Esophagus squamous epithelium (tissue), 5 donors: Measurements from ENCODE around the gene VIPR1. TPM values are rescaled to one million over a fixed set of nuclear protein-coding genes. Genes with fewer than 3 reads are reported as not detected.
A peak's percentile ranks its signal among the peaks of the same experiment; 100 is the strongest.

ENCODE experiments used
- DNase-seq: peaks from one replicate; lab custom pipeline; 2025; lab: John Stamatoyannopoulos, UW
- H3K27ac ChIP-seq, 4 donors: fragments of 200-600 bp; sonication (generic); one replicate each; pipeline ENCODE4 v1.5.1; 2016 to 2019; ENCODE audit warnings: mild to moderate bottlenecking in 1 of 4
- H3K27me3 ChIP-seq, 4 donors: fragments of 200-600 bp; sonication (generic); 1 replicate in 3 of 4; 2 replicates in 1 of 4; pipeline versions ENCODE4 v1.5.1 to v1.6.0; 2017 to 2021; ENCODE audit warnings: antibody characterized with exemption in 1 of 4
- H3K36me3 ChIP-seq, 3 donors: fragments of 200-600 bp; sonication (generic); one replicate each; pipeline ENCODE4 v1.5.1; 2016 to 2019
- H3K4me1 ChIP-seq, 3 donors: fragments of 200-600 bp; sonication (generic); one replicate each; pipeline ENCODE4 v1.5.1; 2017 to 2019
- H3K4me3 ChIP-seq, 4 donors: fragments of 200-600 bp; sonication (generic); 1 replicate in 3 of 4; 2 replicates in 1 of 4; pipeline ENCODE4 v1.5.1; 2016 to 2019; ENCODE audit warnings: mild to moderate bottlenecking in 2 of 4, moderate library complexity in 1 of 4
- H3K9me3 ChIP-seq, 3 donors: fragments of 200-600 bp; sonication (generic); one replicate each; pipeline ENCODE4 v1.5.1; 2016 to 2019
- POLR2A ChIP-seq, 4 donors: fragments of 450-650 bp; IDR thresholded peaks; one replicate each; pipeline ENCODE4 v1.6.1; 2017; ENCODE audit warnings: antibody characterized with exemption in 4 of 4, mild to moderate bottlenecking in 4 of 4, moderate library complexity in 3 of 4
- WGBS, 2 donors: methylation state at CpG; one replicate each; pipeline ENCODE4 v1.1.5; 2018; 5-methylcytosine and 5-hydroxymethylcytosine counted together
- intact Hi-C: fragments of 100-400 bp; cut with DNase I; formaldehyde crosslinking; loops from one replicate; pipeline ENCODE4 v1.15.0; 2022
- total RNA-seq, 4 donors: library from RNA; depleted of rRNA; stranded (reverse); fragments of >200 nt; gene quantifications; one replicate each; pipeline ENCODE4 v1.1.0, GENCODE V29; 2016
- TF ChIP-seq, protein P1 (sequence below), 6 experiments: fragments of 450-650 bp in 4 of 6; fragments of 200-600 bp in 2 of 6; sonication (generic) in 2 of 6; IDR thresholded peaks; one replicate each; pipeline ENCODE4 v1.5.1; 2016 to 2019; ENCODE audit warnings: antibody characterized with exemption in 6 of 6, mild to moderate bottlenecking in 4 of 6, moderate library complexity in 4 of 6
- donor health status: DM: yes; HTN: yes; CAD: no.

The VIPR1 gene
- total RNA-seq, 4 donors from 2014 or later = 3.6 to 15.4 (median 8.6) TPM

DNA sequence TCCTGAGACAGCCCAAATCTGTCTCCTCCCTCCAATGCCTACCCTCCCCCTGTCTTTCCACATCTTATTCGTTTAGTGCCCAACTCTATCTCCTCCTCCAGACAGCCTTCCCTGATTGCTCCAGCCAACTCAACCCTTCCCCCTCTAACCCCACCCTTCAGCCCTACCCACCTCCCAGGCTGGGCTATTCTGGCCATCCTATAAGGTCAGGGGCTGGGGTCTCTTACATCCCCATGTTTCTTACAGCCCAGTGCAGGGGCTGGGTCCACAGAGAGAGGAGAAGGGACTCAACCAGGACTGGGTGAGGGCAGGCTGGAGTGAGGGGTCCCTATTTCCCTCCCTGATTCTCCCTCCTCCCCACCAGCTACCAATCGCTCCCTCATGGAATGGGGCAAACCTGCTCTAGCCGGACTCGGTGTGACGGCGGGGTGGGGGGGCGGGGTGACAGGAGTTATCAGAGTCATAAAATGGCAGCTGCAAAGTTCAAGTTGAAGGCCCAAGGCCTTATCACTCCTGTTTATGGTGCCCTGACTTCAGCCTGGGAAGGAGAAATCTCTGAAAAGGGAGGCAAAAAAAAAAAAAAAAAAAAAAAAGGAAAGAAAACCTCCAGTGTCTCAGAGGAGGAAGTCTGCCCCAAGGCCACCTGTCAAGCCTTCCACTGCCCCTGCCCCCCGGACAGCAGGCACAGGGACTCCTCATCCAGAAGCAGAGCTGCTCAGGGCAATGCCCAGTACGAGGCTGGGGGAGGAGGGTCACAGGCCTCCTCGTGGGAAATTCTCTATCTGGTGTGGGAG is 2.1 kb downstream of the VIPR1 start:
- TF ChIP-seq, protein P1, sequence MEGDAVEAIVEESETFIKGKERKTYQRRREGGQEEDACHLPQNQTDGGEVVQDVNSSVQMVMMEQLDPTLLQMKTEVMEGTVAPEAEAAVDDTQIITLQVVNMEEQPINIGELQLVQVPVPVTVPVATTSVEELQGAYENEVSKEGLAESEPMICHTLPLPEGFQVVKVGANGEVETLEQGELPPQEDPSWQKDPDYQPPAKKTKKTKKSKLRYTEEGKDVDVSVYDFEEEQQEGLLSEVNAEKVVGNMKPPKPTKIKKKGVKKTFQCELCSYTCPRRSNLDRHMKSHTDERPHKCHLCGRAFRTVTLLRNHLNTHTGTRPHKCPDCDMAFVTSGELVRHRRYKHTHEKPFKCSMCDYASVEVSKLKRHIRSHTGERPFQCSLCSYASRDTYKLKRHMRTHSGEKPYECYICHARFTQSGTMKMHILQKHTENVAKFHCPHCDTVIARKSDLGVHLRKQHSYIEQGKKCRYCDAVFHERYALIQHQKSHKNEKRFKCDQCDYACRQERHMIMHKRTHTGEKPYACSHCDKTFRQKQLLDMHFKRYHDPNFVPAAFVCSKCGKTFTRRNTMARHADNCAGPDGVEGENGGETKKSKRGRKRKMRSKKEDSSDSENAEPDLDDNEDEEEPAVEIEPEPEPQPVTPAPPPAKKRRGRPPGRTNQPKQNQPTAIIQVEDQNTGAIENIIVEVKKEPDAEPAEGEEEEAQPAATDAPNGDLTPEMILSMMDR (IDR thresholded peaks at IDR 0.05) = no peak
- no peak for TF ChIP-seq POLR2A (IDR thresholded peaks at IDR 0.05)
- Histone ChIP-seq H3K4me1 (peaks cover 13 to 54% (median 27%) of the 10 kb centered on the region in 3 donors), H3K27ac (peak overlapping the region in 1 of 4 donors; percentile 28), H3K9me3 (no peaks in the 10 kb centered on the region), H3K36me3 (no peaks in the 10 kb centered on the region), H3K27me3 (peaks cover 0 to 38% (median 0%) of the 10 kb centered on the region in 4 donors), H3K4me3 (no peak overlapping the region)
- WGBS, 2 donors = 56 to 60% methylated on average over 2 to 7 of the region's 10 CpGs
- intact Hi-C loops = loop anchor here (5.0 kb wide), 1 partner anchor 38 kb away; no protein-coding TSS in a partner anchor
- no peak for DNase-seq

DNA sequence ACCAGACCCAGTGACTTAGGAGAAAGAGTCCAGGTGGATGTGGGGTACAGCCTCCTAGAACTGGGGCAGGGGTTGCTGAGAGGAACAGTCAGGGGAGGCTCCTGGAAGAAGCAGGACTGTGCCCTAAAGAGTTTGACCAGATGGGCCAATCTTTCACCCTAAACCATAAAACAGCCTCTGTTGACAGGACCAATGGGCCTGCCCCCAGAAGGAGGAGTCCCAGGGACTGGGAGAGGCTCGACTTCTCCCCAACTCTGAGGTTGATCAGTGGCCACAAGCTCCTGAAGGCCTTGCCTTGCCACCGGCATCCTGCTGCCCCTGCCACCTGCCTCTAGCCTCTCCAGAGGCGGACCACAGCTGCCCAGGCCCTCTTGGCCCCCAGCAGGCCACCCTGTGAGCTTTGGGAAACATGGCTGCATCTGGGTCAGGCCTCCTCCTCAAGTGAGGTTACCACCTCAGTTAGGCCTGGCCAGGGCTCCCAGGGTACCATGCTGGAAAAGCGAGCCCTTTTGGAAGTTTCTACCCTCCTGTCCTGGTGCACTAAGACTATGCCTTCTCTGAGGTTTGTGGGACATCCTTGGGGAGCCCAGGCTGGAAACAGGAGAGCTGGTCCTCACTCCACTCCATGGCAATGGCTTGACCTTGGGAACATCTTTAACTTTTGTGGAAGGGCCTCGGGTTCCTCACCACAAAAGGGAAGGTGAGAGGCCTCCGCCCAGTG is 2.8 kb downstream of the VIPR1 start:
- intact Hi-C loops = no loop called here
- TF ChIP-seq, protein P1 (IDR thresholded peaks at IDR 0.05) = no peak
- no peak for TF ChIP-seq POLR2A (IDR thresholded peaks at IDR 0.05)
- Histone ChIP-seq H3K4me3 (no peak overlapping the region), H3K9me3 (no peaks in the 10 kb centered on the region), H3K4me1 (peaks cover 13 to 57% (median 27%) of the 10 kb centered on the region in 3 donors), H3K36me3 (no peaks in the 10 kb centered on the region), H3K27me3 (peaks cover 0 to 30% (median 0%) of the 10 kb centered on the region in 4 donors), H3K27ac (peak overlapping the region in 1 of 4 donors; percentile 28)
- no peak for DNase-seq
- 95 to 100% methylated on average over 1 to 4 of the region's 6 CpGs for WGBS, 2 donors

- Histone ChIP-seq H3K27me3 (peaks cover 0 to 24% (median 0%) of the 10 kb centered on the region in 4 donors), H3K36me3 (no peaks in the 10 kb centered on the region), H3K27ac (no peak overlapping the region), H3K4me1 (peaks cover 13 to 63% (median 27%) of the 10 kb centered on the region in 3 donors), H3K9me3 (no peaks in the 10 kb centered on the region), H3K4me3 (no peak overlapping the region)
- TF ChIP-seq, protein P1 (IDR thresholded peaks at IDR 0.05) = no peak
- no peak for TF ChIP-seq POLR2A (IDR thresholded peaks at IDR 0.05)
- no peak for DNase-seq
- intact Hi-C loops = no loop called here
- WGBS, 2 donors = 100% methylated on average over 1 of the region's 4 CpGs; no CpG with 5 or more reads in 1 of the 2 donors
Observed at GRCh38 chr3:42505849-42506410, 3.5 kb downstream of the VIPR1 start.

DNA sequence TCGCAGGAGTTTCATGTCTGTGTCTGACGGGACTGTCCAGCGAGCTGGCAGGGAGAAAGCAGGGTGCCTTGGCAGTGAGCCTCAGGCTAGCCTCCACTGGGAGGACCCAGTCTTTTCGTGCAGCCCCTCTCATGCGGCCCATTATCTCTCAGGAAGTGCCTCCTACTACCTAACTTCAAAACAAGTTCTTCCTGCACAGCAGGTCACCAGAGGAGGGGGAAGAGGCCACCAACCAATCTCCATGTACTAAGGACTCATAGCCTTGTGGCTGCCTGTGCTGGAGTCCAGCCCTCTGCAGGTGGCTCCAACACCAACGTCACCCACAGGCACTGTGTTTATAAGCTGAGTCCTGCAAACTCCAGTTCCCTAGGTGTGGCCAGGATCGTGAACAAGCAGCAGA is 4.8 kb downstream of the VIPR1 start:
- Histone ChIP-seq H3K9me3 (no peaks in the 10 kb centered on the region), H3K36me3 (no peaks in the 10 kb centered on the region), H3K4me1 (peaks cover 1 to 57% (median 14%) of the 10 kb centered on the region in 3 donors), H3K27me3 (peaks cover 0 to 11% (median 0%) of the 10 kb centered on the region in 4 donors), H3K4me3 (no peak overlapping the region), H3K27ac (peak overlapping the region in 2 of 4 donors; percentile 36 to 43)
- no peak for TF ChIP-seq POLR2A (IDR thresholded peaks at IDR 0.05)
- TF ChIP-seq, protein P1 (IDR thresholded peaks at IDR 0.05) = peak in 2 of 6 experiments; percentile 9 to 16
- 24 to 36% methylated on average over 6 to 7 of the region's 7 CpGs for WGBS, 2 donors
- no peak for DNase-seq
- intact Hi-C loops = no loop called here
